Measurements from ENCODE around the gene CMTM1.

CMTM1 gene

DNA sequence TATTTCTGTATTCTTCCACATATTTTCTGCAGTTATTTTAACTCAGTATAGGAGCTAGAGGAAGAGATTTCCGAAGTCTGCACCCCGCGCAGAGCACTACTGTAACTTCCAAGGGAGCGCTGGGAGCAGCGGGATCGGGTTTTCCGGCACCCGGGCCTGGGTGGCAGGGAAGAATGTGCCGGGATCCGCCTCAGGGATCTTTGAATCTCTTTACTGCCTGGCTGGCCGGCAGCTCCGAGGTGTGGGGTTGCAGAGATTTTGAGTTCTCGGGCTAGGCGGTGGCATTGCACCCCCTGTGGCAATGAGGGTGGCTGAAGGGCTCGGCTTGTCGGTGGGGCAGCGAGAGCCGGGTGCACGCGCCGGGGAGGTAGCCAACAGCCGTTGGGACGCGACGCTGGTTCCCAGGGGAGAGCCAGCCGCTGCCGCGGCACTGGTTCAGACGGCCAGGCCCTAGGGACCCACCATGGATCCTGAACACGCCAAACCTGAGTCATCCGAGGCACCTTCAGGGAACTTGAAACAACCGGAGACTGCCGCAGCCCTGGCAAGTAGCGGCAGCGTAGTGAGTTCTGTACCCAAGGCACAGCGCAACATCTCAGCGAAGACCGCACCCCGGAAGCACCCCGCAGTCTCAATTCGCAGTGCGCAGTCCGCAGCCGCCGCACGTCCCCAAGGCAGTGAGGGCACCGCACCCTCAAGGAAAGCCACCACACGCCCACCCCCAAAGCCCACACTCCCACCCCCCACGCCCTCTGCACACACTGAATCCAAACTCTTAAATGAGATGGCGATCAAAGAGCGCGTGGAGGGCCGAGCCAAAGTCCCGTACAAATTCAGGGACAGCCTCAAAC, at the start of gene CMTM1:
TSS of gene CMTM1 (plus strand) at position 389 of the 851 bp plus-strand sequence. CDS start at position 464, 75 bp downstream.
- no peak for DNase-seq

GRCh38 chr16:66516509-66516807, 49.8 kb upstream of the CMTM1 start:
- no peak for DNase-seq

DNA sequence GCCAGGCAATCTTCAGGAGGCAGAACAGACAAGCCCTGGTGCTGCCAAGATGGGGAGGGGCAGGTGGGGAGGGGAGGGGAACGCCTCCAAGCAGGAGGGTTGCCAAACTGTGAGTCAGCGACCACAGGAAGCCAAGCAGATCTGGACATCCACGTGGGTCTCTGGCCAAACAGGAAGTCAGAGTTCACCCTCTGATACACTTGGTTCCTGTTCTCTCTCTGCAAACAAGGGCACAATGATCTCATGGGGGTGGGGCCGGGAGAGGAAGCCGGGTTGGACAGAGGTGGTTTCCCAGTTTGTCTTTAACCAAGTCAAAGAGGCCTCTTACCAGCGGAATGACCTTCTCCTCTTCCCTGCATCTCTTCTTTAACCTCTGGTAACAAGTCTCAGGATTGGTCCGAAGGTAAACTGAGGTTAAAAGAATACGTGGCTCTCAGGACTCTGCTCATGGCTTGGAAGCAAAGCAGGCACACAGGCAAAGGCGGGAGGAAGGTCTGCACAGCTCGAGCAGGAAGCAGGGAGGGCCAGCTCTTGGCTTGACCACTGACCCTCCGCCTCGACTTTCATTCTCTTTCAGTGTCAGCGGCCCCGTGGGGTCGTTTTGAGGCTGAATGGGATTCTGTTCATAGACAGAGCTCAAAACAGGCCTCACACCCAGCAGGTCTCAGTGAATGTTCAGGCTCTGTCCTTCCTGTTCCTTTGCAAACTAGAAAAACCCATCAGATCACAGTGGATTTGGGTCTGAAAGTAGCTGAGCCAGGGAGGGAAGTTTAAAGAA, 49.2 kb upstream of the CMTM1 start:
- DNase-seq, result peak; percentile 99

GRCh38 chr16:66517586-66518263, 48.5 kb upstream of the CMTM1 start:
- DNase-seq, result no peak

GRCh38 chr16:66519482-66520373, 46.5 kb upstream of the CMTM1 start:
- DNase-seq, result no peak

GRCh38 chr16:66520406-66521170, 45.7 kb upstream of the CMTM1 start:
- no peak for DNase-seq

GRCh38 chr16:66521252-66521713, 45.0 kb upstream of the CMTM1 start:
- no peak for DNase-seq

DNA sequence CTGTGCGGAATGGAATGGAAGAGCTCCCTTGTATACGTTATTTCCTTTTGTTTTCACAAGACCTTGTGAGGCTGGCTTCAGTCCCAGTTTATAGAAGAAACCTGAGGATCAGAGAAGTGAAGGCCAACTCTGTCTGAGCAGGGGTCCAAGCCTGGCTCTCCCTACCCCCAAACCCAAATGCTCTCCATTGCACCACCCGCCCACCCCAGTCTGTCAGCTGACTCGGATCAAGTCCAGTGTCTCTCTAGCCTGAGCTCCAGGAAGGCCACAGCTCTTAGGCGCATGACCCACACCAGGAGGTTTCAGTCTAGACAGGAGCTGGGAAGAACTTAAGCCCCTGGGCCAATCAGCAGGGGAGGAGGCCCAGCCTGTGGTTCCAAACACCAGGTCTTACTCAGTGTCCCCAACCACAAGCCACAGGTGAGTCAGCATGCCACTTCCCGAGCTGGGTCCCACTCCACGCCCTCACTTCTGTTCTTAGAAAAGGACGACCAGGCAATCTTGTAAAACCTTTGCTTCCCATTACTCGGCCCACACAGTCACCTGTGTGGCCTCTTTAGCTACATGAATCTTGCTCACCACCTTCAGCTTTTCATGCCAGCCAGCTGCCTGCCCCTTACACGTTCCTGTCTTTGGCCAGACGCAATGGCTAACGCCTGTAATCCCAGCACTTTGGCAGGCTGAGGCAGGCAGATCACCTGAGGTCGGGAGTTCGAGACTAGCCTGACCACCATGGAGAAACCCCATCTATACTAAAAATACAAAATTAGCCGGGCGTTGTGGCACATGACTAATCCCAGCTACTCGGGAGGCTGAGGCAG, 44.1 kb upstream of the CMTM1 start:
- DNase-seq, result no peak

DNA sequence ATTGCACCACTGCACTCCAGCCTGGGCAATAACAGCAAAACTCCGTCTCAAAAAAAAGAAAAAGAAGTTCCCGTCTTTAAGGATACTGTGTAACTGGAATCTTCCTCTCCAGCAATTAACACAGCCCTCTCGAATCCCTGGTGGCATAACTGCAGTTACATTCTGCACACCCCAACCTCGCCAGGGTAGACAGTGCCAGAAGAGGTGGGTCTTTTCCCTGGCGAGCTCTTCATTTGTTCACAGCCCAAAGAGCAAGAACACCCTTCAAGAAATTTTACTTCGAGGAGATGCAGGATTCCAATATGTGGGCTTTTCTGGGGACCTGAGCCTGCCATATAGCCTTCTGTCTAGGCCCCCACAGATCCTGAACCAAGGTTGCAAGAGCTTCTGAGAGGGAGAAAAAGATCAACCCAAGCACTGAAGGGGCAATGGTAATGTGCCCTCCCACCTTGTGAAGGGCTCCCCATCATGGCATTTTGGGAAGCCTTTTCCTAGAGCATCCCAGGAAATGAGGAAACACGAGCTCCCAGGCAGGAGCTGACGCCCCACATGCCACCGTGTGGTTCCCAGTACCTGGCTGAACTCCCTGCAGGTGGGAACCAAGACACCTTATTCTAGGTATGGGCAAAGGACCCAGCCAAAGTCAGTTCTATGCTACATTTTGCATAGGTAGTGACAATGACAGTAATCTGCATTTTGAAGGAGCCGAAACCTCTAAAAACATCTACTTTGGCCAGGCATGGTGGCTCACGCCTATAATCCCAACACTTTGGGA, 43.2 kb upstream of the CMTM1 start:
- no peak for DNase-seq

DNA sequence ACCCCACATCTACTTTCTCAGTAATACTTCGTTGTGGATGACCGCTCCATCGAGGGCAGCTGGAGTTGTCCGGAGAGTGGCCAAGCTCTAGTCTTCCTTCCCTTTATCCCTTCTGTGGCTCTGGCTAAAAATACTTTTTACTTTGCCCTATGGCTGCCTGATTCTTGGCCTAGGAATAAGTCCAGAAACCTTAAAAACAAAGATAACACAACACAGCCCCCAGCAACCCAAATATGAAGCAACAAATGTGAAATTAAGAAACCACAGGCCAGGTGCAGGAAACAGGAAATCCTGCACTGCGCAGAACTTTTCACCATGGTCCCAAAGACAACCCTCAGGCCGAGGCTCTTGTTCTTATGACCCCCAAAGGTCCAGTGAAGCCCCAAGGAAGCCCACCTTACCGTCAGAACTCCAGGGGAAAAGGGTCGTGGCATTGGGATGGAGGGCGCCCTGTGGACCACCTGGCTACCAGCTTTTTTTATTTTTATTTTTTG, 42.3 kb upstream of the CMTM1 start:
- no peak for DNase-seq

DNA sequence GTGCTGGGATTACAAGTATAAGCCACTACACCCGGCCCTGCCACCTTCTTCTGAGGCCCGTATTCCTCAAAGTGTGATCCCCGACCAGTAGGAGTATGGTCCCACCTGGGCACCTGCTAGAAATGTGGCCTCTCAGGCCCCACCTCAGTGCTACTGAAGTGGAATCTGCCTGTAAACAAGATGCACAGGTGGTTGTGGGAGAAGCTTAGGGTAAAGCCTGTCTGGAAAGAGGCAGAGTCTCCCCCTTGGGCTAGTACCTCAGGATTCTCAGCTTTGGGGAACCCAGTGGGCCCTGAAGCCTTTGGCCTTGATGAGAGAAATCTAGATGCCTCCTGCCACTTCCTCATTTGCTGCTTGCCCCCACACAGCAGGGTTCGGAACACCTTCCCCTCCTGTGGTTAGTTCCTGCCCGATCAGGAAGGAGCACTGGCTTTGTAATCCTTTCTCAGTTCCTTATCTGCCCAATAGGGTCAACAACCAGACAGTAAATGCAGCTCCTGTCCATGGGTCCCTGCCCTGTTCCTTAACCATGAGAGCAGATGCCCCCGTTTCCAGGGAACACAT, 41.6 kb upstream of the CMTM1 start:
- no peak for DNase-seq

GRCh38 chr16:66525396-66526180, 40.7 kb upstream of the CMTM1 start:
- DNase-seq, result no peak

GRCh38 chr16:66528294-66528693, 37.9 kb upstream of the CMTM1 start:
- no peak for DNase-seq

DNA sequence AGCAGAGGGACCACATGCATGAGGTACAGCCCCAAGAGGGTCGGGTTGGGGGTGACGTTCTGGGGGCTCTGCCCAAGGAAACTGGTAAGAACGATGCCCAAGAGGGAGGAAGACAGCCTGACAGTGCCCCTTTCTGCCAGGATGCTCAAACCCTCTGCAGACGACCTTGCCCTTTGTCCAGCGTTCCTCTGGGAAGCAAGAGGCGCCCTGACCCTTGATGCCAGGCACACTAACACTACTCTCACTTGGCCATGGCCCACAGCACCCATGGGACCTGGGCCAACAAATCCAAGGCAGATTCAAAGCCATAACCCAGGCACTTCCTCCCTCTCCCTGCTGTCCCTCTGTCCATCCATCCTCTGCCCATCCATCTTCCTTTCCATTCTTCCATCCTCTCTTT, 36.8 kb upstream of the CMTM1 start:
- no peak for DNase-seq

GRCh38 chr16:66534376-66534799, 31.9 kb upstream of the CMTM1 start:
- no peak for DNase-seq

GRCh38 chr16:66536525-66536924, 29.7 kb upstream of the CMTM1 start:
- no peak for DNase-seq

DNA sequence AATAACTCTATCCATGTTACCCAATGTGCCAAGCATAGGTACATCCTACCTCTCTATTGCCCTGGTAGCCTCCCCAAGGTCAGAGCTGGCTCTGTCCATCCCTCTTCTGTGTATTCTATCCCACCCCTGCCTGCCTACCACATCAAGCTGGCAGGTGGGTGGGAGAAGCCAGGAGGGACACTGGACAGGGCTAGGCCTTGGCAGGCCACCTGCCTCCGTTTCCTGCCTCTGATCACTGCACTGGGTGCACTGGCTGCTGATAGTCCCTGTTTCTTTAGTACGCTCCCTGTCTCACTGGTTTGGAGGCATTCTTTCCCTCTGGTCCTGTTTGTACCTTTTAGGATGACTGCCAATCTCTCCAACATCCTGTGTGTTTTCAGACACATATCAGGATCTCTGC, 29.0 kb upstream of the CMTM1 start:
- no peak for DNase-seq

DNA sequence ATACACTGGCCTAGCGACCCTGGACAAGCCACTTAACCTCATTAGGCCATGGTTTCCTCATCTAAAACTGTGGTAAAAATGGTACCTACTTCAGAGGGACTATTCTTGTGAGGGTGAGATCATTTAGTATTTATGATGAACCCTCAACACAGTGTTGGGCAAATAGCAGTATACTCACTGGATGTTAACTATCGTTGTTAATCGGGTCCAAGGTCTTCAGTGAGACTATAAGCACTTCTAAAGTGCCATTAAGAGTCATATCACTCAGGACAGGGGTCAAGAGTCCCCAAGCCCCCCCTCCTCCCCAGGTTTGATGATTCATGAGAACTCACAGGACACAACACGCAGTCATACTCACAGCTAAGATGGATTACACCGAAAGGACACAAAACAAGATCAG, 27.3 kb upstream of the CMTM1 start:
- DNase-seq, result no peak
